ENCODE data around the gene NUBPL.
"Not testable (repeated sequence)": the region's sequence is repeated elsewhere in the genome, so short reads cannot be mapped to it uniquely, and the experiment has no call there.

NUBPL gene

DNA sequence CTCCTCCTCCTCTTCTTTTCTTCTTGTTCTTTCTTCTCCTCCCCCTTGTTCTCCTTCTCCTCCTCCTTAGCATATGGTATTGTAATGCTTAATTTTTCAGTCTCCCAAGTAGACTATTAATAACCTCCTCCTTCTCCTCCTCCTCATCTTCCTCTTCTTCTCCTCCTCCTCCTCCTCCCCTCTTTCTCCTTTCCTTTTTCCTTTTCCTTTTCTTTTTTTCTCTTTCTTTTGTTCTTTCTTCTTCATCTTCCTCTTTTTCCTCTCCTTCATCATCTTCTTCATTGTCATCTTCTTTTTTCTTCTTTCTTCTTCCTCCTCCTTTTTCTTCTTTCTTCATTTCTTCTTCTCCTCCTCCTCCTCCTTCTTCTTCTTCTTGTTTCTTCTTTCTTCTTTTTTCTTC, 264.3 kb downstream of the NUBPL start:
- DNase-seq, result no peak

DNA sequence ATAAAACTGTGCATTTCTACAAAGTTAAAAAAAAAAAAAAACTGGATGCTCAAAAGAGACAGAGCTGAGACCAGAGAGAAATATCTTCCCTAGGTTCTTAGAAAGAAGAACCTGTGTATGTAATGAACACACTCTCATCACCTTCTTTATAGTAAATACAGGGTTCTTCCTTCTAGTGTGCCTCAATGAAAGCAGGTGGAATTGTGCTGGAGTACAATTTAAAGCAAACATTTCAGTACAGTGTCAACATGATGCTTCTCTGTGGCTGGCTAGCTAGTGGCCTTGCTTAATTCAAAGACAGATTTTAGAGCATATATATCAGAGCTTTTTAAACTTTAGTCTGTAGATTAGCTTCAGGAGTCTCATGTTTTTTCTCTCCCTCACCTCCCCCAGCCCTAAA, 266.1 kb downstream of the NUBPL start:
- no peak for DNase-seq

DNA sequence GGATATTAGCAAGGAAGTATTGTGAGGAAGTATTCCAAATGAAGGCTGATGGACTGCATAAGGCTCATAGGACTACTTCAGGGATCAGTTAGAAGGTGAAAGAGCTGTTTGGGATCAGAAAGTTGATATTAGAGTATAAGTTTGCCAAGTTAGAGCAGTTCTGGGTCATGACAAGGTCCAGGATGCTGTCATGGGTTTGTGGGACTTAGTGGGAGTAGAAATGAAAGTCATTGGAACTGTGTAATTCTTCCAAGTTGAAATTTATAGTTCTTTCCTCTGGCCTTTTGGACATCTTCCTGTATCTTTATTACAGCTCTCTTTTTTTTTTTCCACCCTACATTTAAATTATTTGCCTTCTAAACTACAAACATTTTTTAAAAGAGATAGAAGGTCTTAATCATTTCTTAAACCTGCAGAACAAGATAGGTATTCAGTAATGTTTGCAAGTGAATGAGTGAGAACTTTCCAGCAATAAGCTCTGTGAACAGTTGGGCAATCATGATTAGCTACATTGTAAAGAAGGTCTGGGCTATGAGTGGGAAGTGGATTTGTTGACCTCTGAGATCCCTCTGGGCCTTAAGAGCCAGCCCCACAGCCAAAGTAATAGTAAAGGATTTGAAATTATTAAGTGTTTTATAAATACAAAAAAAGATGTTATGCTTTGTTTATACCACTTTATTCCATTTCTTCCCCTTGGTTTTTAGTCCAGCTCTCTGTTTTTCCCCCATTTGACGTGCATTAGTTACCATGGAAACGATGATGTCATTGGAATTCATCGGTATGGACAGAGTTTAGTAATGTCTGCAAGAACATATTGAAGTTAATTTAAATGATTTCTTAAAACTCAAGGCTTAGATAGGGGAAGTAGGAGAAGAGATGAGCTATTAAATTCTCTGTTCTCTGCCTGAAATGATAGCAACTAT, 268.0 kb downstream of the NUBPL start:
- no peak for DNase-seq

GRCh38 chr14:31834616-31835015, 273.4 kb downstream of the NUBPL start:
- DNase-seq, result no peak

- no peak for DNase-seq
Measured at GRCh38 chr14:31835049-31835448, 273.8 kb downstream of the NUBPL start.

GRCh38 chr14:31837031-31837430, 275.8 kb downstream of the NUBPL start:
- no peak for DNase-seq

- no peak for DNase-seq
Measured at GRCh38 chr14:31842899-31843298, 281.7 kb downstream of the NUBPL start.

- no peak for DNase-seq
Measured at GRCh38 chr14:31843361-31844091, 282.3 kb downstream of the NUBPL start.

DNA sequence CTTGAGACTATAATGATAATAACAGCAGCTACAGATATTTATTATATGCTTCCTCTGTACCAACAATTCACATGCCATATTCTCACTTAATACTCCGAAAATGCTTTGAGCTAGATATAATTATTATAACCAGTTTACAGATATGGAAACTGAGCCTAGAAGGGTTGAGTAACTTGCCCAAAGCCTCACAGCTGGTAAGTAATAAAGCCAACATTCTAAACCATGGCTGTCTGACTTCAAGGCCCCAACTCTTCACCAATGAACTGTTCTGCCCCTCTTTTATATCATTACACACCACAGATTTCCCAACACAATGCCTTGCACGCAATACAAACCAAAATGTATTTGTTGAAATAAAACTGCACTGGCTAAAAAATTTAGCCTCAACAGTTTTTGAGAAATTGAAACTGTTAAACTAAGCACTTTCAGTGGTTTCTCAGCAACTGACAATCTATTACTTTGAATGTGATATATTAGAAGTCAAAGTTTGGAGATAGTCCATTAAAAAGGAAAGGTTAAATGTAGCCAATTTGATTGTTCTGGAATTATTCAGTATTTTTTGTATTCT, 293.4 kb downstream of the NUBPL start:
- no peak for DNase-seq

GRCh38 chr14:31855262-31855661, 294.1 kb downstream of the NUBPL start:
- no peak for DNase-seq

- not testable (repeated sequence) for DNase-seq
Measured at GRCh38 chr14:31856003-31856402, 294.8 kb downstream of the NUBPL start.

DNA sequence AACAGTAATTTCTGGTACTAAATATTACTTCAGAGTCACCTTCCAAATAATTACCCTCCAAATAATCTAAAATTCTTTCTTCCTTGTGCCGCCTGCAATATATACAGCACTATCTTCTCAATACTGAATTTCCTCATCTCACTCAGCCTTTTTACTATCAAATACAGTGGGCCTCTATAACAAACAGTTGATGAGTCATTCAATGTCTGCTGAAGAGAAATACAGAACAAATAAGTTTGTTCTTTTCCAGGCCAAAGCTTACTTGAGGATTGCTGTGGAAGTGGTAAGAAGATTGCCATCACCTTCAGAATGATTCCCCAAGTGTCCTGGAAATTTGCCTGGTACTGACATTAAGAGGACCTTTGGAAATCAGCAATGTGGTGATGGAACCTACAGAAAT, 297.7 kb downstream of the NUBPL start:
- no peak for DNase-seq

GRCh38 chr14:31864937-31865855, 304.0 kb downstream of the NUBPL start:
- DNase-seq, result no peak

DNA sequence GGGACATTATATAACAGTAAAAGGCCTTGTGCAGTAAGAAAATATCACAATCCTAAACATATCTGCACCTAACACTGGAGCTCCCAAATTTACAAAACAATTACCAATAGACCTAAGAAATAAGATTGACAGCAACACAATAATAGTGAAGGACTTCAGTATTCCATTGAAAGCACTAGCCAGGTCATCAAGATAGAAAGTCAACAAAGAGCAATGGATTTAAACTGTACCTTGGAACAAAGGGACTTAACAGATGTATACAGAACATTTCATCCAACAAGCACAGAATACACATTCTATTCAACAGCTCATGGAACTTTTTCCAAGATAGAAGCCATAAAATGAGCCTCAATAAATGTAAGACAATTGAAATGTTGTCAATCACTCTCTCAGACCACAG, 306.4 kb downstream of the NUBPL start:
- DNase-seq, result no peak

DNA sequence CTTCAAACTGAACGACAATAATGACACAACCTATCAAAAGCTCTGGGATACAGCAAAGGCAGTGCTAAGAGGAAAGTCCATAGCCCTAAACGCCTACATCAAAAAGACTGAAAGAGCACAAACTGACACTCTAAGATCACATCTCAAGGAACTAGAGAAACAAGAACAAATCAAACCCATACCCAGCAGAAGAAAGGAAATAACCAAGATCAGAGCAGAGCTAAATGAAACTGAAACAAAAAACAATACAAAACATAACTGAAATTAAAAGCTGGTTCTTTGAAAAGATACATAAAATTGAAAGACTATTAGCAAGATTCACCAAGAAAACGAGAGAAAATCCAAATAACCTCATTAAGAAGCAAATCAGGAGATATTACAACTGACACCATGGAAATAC, 306.9 kb downstream of the NUBPL start:
- DNase-seq, result not testable (repeated sequence)

GRCh38 chr14:31876741-31877140, 315.5 kb downstream of the NUBPL start:
- DNase-seq, result no peak

DNA sequence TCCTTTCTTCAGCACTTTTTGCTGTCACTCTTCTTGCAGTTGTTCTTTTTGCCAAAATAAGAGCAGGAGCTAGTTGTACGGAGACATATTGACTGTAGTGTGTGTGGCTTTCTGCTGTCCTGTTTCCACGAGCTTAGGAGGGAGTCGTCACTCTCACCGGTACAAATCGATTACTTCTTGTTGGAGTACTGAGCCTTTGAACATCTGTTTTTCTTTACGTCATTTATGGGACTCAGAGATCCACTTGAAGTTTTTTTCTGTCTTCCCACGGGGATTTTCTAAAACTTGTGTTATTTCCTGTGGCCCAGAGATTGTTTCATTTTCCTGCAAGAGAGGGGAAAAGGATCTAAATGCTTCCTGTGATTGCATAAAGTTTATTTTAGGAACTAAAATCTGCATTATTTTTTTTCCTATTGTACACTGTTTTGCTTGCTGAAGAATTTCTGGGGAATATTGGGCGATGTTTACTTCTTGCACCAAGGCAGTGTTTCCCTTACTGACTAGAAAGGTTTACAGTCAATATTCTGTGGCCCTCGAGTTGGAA, 316.1 kb downstream of the NUBPL start:
- DNase-seq, result no peak

DNA sequence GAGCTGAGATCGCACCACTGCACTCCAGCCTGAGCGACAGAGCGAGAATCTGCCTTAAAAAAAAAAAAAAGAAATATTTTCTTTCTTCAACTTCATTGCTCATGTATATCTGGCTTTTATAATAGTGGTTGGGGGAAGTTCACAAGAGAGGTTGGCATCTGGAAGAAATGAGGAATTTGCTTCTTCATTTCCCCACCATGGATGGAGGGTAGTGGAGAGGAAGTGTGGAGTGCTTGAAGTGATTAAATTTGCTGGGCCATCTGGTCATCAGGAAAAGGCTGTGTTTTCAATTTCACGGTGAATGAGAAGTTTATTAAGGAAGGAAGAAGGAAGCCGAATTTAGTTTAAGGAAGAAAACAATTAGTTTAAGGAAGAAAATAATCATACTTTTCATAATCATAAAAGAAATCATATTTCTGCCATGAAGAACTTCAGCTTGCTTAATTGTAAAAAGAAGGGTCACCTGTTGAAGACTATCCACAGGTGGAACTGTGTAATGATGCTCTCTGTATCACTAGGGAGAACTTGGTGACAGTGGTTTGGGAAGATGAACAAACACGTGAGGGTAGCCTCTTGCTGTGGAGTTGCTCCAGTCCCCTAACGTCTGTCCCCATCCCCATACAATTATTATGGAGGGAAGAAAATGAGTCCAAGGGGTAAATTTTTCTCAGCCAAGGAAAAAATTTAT, 318.6 kb downstream of the NUBPL start:
- no peak for DNase-seq

DNA sequence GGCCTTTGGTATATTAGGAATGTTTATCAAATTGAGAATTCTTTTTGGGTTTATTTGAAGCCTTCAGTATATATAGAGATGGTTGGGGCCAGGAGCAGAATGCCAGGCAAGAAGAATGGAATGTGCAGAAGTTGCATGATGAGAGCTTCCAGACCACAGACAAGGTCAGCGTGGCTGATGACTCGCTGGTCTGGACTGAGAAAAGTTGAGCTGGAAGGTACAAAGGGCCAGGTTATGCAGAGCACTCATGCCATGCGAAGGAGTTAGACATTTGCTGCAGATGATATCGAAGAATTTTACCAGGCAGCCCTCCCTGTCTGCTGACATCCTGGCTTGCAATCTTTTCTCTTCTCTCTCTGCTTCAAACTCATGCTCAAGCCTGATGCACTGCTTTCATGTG, 319.7 kb downstream of the NUBPL start:
- DNase-seq, result no peak

DNA sequence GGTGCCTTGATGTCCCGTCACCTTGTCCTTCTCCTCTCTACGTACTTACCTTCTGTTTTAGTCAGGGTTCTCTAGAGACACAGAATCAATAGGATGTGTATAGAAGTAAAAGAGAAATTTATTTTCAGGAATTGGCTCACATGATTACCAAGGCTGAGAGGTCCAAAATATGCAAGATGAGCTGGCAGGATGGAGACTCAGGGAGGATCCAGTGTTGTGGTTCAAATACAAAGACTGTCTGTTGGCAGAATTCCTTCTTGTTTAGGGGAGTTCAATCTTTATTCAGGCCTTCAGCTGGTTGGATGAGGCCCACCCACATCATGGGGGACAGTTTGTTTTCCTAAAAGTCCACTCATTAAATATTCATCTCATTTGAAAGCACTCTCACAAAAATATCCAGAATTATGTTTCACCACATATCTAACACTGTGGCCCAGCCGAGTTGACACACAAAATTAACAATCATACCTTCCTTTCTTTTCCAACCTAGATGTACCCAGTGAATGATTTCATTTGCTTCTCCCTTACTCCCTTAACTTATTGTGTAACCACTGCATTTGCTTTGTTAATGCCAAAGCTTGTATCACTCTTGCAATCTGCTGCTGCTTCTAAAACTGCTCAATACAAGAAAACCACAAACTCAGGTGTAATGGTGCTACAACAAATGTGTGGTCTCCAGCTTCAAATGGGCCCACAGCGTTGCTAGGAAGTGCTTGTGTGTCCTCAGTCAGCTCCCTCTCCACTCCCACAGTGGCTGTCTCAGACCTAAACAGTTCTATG, 320.5 kb downstream of the NUBPL start:
- no peak for DNase-seq

DNA sequence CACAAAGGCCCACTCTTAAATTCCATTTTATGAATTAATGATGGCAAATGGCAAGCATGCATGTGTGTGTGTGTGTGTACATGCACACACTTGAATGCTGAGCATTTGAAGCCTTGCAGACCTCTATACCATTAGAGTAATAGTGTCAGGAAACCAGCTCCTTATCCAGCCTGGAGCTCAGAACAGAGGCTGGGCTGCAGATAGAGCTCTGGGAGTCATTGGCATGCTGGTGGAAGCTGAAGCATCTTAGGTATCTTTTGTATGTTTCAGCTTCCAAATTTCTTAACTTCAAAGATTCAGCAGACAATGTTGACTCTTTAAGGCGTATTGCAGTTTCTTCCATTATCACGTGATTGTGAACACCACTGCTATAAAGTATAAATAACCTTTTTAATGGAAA, 323.0 kb downstream of the NUBPL start:
- no peak for DNase-seq
